OCI-LY1 (cell line): ENCODE measurements around the gene TSEN54.

Source experiments
- H2AFZ ChIP-seq: fragments of 200-600 bp; sonication (generic), shearing (Covaris generic); 2 replicates; pipeline ENCODE4 v1.6.0; 2014; ENCODE audit warnings: antibody characterized with exemption, mild to moderate bottlenecking, low read length
- H3F3A ChIP-seq: fragments of 200-600 bp; sonication (generic), shearing (Covaris generic); 2 replicates; pipeline ENCODE4 v1.6.0; 2014; ENCODE audit warnings: mild to moderate bottlenecking, antibody characterized with exemption, low read length, moderate library complexity; ENCODE audit not compliant: insufficient read depth
- H3K27ac ChIP-seq: fragments of 200-600 bp; sonication (generic); 2 replicates; pipeline ENCODE4 v1.5.1; 2014; ENCODE audit warnings: low read length, mixed run types, mild to moderate bottlenecking, low read depth; ENCODE audit not compliant: poor library complexity, severe bottlenecking
- H3K27me3 ChIP-seq: fragments of 200-600 bp; sonication (generic); 2 replicates; pipeline ENCODE4 v1.6.0; 2014; ENCODE audit warnings: antibody characterized with exemption, mild to moderate bottlenecking, low read length, moderate library complexity; ENCODE audit not compliant: insufficient read depth
- H3K36me3 ChIP-seq: fragments of 200-600 bp; sonication (generic); 2 replicates; pipeline ENCODE4 v1.6.1; 2014; ENCODE audit warnings: mild to moderate bottlenecking, antibody characterized with exemption, low read length, moderate library complexity, mixed read lengths; ENCODE audit not compliant: insufficient read depth
- H3K4me1 ChIP-seq: fragments of 200-600 bp; sonication (generic); 2 replicates; pipeline ENCODE4 v1.5.1; 2014; ENCODE audit warnings: mild to moderate bottlenecking, low read length, moderate library complexity; ENCODE audit not compliant: insufficient read depth, severe bottlenecking
- H3K4me2 ChIP-seq: fragments of 200-600 bp; sonication (generic), shearing (Covaris generic); 2 replicates; pipeline ENCODE4 v1.6.1; 2014; ENCODE audit warnings: low read length
- H3K4me3 ChIP-seq: fragments of 200-600 bp; sonication (generic); 2 replicates; pipeline ENCODE4 v1.5.1; 2014; ENCODE audit warnings: low read length, low read depth, mild to moderate bottlenecking, mixed read lengths; ENCODE audit not compliant: poor library complexity, severe bottlenecking
- H3K79me2 ChIP-seq: fragments of 200-600 bp; shearing (Covaris generic); 2 replicates; pipeline ENCODE4 v1.6.1; 2016; ENCODE audit warnings: mixed run types, low read length, mixed read lengths; ENCODE audit not compliant: insufficient read depth
- H3K9ac ChIP-seq: fragments of 200-600 bp; sonication (generic), shearing (Covaris generic); 2 replicates; pipeline ENCODE4 v1.6.1; 2014; ENCODE audit warnings: mild to moderate bottlenecking, low read length, mixed read lengths
- H3K9me2 ChIP-seq: fragments of 200-600 bp; sonication (generic), shearing (Covaris generic); 2 replicates; pipeline ENCODE4 v1.6.1; 2014; ENCODE audit warnings: low read depth, mild to moderate bottlenecking, low read length, mixed read lengths
- H3K9me3 ChIP-seq: fragments of 200-600 bp; shearing (Covaris generic); 2 replicates; pipeline ENCODE4 v1.6.1; 2014; ENCODE audit warnings: low read length, mixed read lengths
- H4K20me1 ChIP-seq: fragments of 200-600 bp; sonication (generic), shearing (Covaris generic); 2 replicates; pipeline ENCODE4 v1.6.0; 2016; ENCODE audit warnings: mild to moderate bottlenecking, low read length; ENCODE audit not compliant: insufficient read depth
- EZH2 ChIP-seq: fragments of 200-600 bp; sonication (generic), shearing (Covaris generic); IDR thresholded peaks from 2 replicates; pipeline ENCODE4 v1.8.0; 2017; ENCODE audit warnings: borderline replicate concordance, mixed run types, mild to moderate bottlenecking, antibody characterized with exemption, low read length, moderate library complexity, mixed read lengths
- TF ChIP-seq, protein P1 (sequence below): fragments of 200-600 bp; sonication (generic), shearing (Covaris generic); IDR thresholded peaks from 2 replicates; pipeline ENCODE4 v1.5.1; 2017; ENCODE audit warnings: mild to moderate bottlenecking, antibody characterized with exemption, low read length, moderate library complexity, mixed read lengths

Gene TSEN54

DNA sequence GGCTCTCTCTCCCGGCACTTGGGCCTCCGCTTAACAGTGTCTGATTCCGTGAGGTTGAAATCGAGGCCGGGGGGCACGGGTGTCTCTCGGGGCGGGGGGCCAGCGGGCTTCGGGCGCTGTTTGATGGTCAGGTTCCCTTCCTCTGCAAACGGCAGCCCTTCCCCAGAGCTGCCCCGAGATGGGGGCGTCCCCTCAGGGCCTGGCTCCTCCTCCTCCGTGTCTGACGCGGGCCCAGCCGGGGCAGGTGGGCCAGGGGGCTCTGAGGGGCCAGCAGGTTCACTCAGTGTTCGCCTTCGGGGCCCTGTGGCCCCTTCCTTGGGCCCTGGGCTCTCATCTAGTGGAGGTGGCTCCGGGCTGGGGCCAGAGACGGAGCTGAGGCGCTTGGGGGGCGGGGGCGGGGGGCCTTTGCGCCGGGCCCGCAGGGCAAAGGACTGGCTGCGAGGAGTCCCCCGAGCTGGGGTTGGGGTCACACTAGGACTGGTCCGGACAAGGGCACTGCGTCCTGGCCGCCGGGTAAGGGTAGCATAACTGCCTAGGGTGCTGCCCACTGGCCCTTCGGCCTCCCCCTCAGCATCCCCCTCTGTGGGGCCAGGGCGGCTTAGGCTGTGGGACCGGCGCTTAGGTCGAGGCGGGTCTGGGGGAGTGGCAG lies 14.1 kb upstream of the TSEN54 start:
- TF ChIP-seq, protein P1, sequence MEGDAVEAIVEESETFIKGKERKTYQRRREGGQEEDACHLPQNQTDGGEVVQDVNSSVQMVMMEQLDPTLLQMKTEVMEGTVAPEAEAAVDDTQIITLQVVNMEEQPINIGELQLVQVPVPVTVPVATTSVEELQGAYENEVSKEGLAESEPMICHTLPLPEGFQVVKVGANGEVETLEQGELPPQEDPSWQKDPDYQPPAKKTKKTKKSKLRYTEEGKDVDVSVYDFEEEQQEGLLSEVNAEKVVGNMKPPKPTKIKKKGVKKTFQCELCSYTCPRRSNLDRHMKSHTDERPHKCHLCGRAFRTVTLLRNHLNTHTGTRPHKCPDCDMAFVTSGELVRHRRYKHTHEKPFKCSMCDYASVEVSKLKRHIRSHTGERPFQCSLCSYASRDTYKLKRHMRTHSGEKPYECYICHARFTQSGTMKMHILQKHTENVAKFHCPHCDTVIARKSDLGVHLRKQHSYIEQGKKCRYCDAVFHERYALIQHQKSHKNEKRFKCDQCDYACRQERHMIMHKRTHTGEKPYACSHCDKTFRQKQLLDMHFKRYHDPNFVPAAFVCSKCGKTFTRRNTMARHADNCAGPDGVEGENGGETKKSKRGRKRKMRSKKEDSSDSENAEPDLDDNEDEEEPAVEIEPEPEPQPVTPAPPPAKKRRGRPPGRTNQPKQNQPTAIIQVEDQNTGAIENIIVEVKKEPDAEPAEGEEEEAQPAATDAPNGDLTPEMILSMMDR = no peak
- TF ChIP-seq EZH2 = no peak

DNA sequence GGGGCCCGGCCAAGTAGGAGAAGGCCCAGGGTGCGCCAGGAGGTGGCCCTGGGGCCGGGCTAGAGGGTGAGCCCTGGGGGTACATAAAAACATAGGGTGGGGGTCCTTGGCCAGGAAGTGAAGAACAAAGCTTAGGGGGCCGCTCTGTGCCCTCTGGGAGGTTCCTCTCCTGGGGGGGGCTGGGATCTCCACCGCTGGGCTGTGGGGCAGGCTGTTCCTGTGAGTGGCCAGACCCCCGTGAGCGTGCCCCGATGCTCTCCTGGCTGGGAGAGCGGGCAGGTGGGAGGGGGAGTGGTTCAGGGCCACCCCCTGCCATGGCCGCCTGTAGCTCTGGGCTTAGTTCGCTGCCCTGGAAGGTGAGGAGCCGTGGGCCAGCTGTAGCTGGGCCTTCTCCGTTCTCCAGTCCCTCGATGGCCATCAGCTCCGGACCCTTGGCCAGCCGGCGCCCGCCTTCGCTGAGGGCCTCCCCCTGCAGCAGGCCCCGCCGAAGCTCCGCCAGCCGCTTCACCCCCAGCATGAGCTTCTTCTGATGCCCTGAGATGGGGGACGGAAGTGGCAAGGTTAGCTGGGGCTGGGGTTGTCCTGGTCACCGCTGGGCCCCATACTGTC lies 13.5 kb upstream of the TSEN54 start:
- no peaks in the 10 kb centered on the region for H3K4me1 ChIP-seq
- no peaks in the 10 kb centered on the region for H3F3A ChIP-seq
- no peak overlapping the region for H3K9ac ChIP-seq
- no peak overlapping the region for H2AFZ ChIP-seq
- no peak overlapping the region for H3K27ac ChIP-seq
- H3K27me3 ChIP-seq = peaks cover 13% of the 10 kb centered on the region
- TF ChIP-seq EZH2 = no peak
- TF ChIP-seq, protein P1 = no peak
- no peak overlapping the region for H3K4me2 ChIP-seq
- H3K9me3 ChIP-seq = no peaks in the 10 kb centered on the region
- H3K9me2 ChIP-seq = no peaks in the 10 kb centered on the region
- peaks cover 12% of the 10 kb centered on the region for H3K36me3 ChIP-seq
- H3K79me2 ChIP-seq = no peaks in the 10 kb centered on the region
- no peaks in the 10 kb centered on the region for H4K20me1 ChIP-seq
- no peak overlapping the region for H3K4me3 ChIP-seq

More for the DNA sequence above, 14.1 kb upstream of the TSEN54 start:
- H3K9me2 ChIP-seq = no peaks in the 10 kb centered on the region
- H3K4me3 ChIP-seq = no peak overlapping the region
- H3K79me2 ChIP-seq = no peaks in the 10 kb centered on the region
- no peak overlapping the region for H2AFZ ChIP-seq
- no peaks in the 10 kb centered on the region for H4K20me1 ChIP-seq
- H3K27ac ChIP-seq = no peak overlapping the region
- H3K27me3 ChIP-seq = peaks cover 9% of the 10 kb centered on the region
- H3K4me1 ChIP-seq = no peaks in the 10 kb centered on the region
- peaks cover 14% of the 10 kb centered on the region for H3K36me3 ChIP-seq
- no peaks in the 10 kb centered on the region for H3F3A ChIP-seq
- no peak overlapping the region for H3K4me2 ChIP-seq
- H3K9me3 ChIP-seq = no peaks in the 10 kb centered on the region
- no peak overlapping the region for H3K9ac ChIP-seq

DNA sequence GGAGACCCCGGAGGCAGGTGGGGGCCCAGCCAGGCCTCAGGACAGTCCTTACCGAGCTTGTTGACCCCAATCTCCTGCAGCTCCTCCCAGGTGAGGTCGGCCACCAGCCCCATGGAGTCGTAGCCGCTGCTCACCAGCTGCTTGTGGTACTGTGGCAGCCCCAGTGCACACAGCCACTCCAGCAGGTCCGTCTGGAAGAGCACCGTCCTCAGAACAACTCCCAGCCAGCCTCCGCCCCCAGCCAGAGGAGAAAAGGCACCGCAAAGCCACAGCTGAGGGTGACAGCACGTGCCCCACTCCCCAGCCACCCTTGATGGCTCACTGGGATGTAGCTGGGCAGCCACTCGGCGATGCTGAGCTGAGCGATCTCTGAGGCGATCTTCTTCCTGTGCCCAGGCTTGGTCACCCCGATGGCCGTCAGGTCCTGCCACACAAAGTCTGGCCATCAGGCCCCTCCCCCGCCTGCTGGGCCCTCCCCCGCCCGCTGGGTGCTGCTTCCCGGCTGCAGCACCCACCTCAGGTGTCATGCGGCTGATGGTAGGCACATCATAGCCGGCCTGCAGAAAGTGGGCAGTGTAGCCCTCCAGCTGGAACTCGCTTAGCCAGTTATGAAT lies 12.9 kb upstream of the TSEN54 start:
- peaks cover 7% of the 10 kb centered on the region for H3K36me3 ChIP-seq
- peaks cover 13% of the 10 kb centered on the region for H3K27me3 ChIP-seq
- H3K4me2 ChIP-seq = no peak overlapping the region
- H4K20me1 ChIP-seq = no peaks in the 10 kb centered on the region
- H3K9me2 ChIP-seq = no peaks in the 10 kb centered on the region
- H3K27ac ChIP-seq = no peak overlapping the region
- no peak overlapping the region for H3K9ac ChIP-seq
- H3F3A ChIP-seq = no peaks in the 10 kb centered on the region
- no peak overlapping the region for H3K4me3 ChIP-seq
- TF ChIP-seq, protein P1 = no peak
- no peak for TF ChIP-seq EZH2
- H3K4me1 ChIP-seq = no peaks in the 10 kb centered on the region
- H2AFZ ChIP-seq = no peak overlapping the region
- no peaks in the 10 kb centered on the region for H3K79me2 ChIP-seq
- H3K9me3 ChIP-seq = no peaks in the 10 kb centered on the region
